Memory B cell (primary cell): Measurements from ENCODE around the gene HNRNPA1L2.
"Not testable (repeated sequence)": the region's sequence is repeated elsewhere in the genome, so short reads cannot be mapped to it uniquely, and the experiment has no call there.

Experiments used
- ATAC-seq: fragments of 150-1000 bp; cut with Tn5 transposase; 2 replicates; pipeline ENCODE4 v1.10.0; 2021; ENCODE audit warnings: low read depth, mild to moderate bottlenecking, moderate library complexity
- DNase-seq, 2 donors: peaks; one replicate each; pipeline ENCODE4 v3.0.0; 2022; ENCODE audit warnings: low spot score in 2 of 2
- H3K27ac Mint-ChIP-seq: one replicate; pipeline ENCODE4 v1.8.0; 2022; ENCODE audit warnings: mild to moderate bottlenecking, moderate library complexity, mixed read lengths
- H3K27me3 Mint-ChIP-seq: one replicate; pipeline ENCODE4 v1.8.0; 2022; ENCODE audit warnings: mixed read lengths
- H3K36me3 Mint-ChIP-seq: one replicate; pipeline ENCODE4 v1.8.0; 2022; ENCODE audit warnings: mild to moderate bottlenecking, mixed read lengths
- H3K4me1 Mint-ChIP-seq: one replicate; pipeline ENCODE4 v1.8.0; 2022; ENCODE audit warnings: mixed read lengths
- H3K4me3 Mint-ChIP-seq: one replicate; pipeline ENCODE4 v1.8.0; 2022; ENCODE audit warnings: mild to moderate bottlenecking, moderate library complexity, mixed read lengths
- H3K9me3 Mint-ChIP-seq: one replicate; pipeline ENCODE4 v1.8.0; 2022; ENCODE audit warnings: mixed read lengths

HNRNPA1L2 gene

GRCh38 chr13:52615134-52615801 lies 27.0 kb upstream of the HNRNPA1L2 start:
- ATAC-seq (no peak), DNase-seq (no peak)
- Mint-ChIP-seq H3K4me3 (peak overlapping the region; percentile 59), H3K4me1 (peaks cover 19% of the 10 kb centered on the region), H3K27ac (no peak overlapping the region), H3K9me3 (no peaks in the 10 kb centered on the region), H3K27me3 (no peaks in the 10 kb centered on the region), H3K36me3 (no peaks in the 10 kb centered on the region)

- peaks cover 19% of the 10 kb centered on the region for H3K4me1 Mint-ChIP-seq
- ATAC-seq (no peak), DNase-seq (no peak)
- no peaks in the 10 kb centered on the region for H3K9me3 Mint-ChIP-seq
- H3K27ac Mint-ChIP-seq: peak overlapping the region; percentile 91
- peak overlapping the region; percentile 99 for H3K4me3 Mint-ChIP-seq
- H3K36me3 Mint-ChIP-seq: no peaks in the 10 kb centered on the region
- H3K27me3 Mint-ChIP-seq: no peaks in the 10 kb centered on the region
Observed at GRCh38 chr13:52615812-52616211, 26.4 kb upstream of the HNRNPA1L2 start.

- peaks cover 24% of the 10 kb centered on the region for H3K4me1 Mint-ChIP-seq
- ATAC-seq (peak; percentile 95), DNase-seq (peak; percentile 82 to 84)
- H3K27me3 Mint-ChIP-seq: no peaks in the 10 kb centered on the region
- H3K36me3 Mint-ChIP-seq: no peaks in the 10 kb centered on the region
- no peaks in the 10 kb centered on the region for H3K9me3 Mint-ChIP-seq
- H3K4me3 Mint-ChIP-seq: peak overlapping the region; percentile 99
- H3K27ac Mint-ChIP-seq: peak overlapping the region; percentile 91
Observed at GRCh38 chr13:52617070-52618060, 24.9 kb upstream of the HNRNPA1L2 start.

GRCh38 chr13:52631083-52631690 lies 11.0 kb upstream of the HNRNPA1L2 start:
- H3K36me3 Mint-ChIP-seq: peaks cover 15% of the 10 kb centered on the region
- not testable (repeated sequence) for H3K4me1 Mint-ChIP-seq, H3K4me3 Mint-ChIP-seq, ATAC-seq, DNase-seq, H3K9me3 Mint-ChIP-seq, H3K27ac Mint-ChIP-seq, H3K27me3 Mint-ChIP-seq

GRCh38 chr13:52638666-52639328 lies 3.4 kb upstream of the HNRNPA1L2 start:
- Mint-ChIP-seq H3K4me3 (no peak overlapping the region), H3K4me1 (peaks cover 3% of the 10 kb centered on the region), H3K36me3 (peaks cover 38% of the 10 kb centered on the region), H3K27me3 (no peaks in the 10 kb centered on the region), H3K9me3 (no peaks in the 10 kb centered on the region), H3K27ac (no peak overlapping the region)
- no peak for DNase-seq
- ATAC-seq: no peak

- ATAC-seq: no peak
- no peak overlapping the region for H3K27ac Mint-ChIP-seq
- no peaks in the 10 kb centered on the region for H3K9me3 Mint-ChIP-seq
- H3K27me3 Mint-ChIP-seq: no peaks in the 10 kb centered on the region
- no peak overlapping the region for H3K4me3 Mint-ChIP-seq
- DNase-seq: no peak
- H3K4me1 Mint-ChIP-seq: peaks cover 3% of the 10 kb centered on the region
- H3K36me3 Mint-ChIP-seq: peaks cover 28% of the 10 kb centered on the region
Observed at GRCh38 chr13:52644108-52644507, 1.9 kb downstream of the HNRNPA1L2 start.

- no peak for DNase-seq
- H3K4me3 Mint-ChIP-seq: no peak overlapping the region
- ATAC-seq: no peak
- peaks cover 7% of the 10 kb centered on the region for H3K4me1 Mint-ChIP-seq
- no peaks in the 10 kb centered on the region for H3K9me3 Mint-ChIP-seq
- peaks cover 11% of the 10 kb centered on the region for H3K36me3 Mint-ChIP-seq
- no peaks in the 10 kb centered on the region for H3K27me3 Mint-ChIP-seq
- H3K27ac Mint-ChIP-seq: peak overlapping the region; percentile 17
Observed at GRCh38 chr13:52646967-52647366, 4.7 kb downstream of the HNRNPA1L2 start.

GRCh38 chr13:52650731-52651130 lies 8.5 kb downstream of the HNRNPA1L2 start:
- H3K4me3 Mint-ChIP-seq: peak overlapping the region; percentile 52
- DNase-seq (no peak), ATAC-seq (no peak)
- no peaks in the 10 kb centered on the region for H3K9me3 Mint-ChIP-seq
- H3K36me3 Mint-ChIP-seq: peaks cover 2% of the 10 kb centered on the region
- no peaks in the 10 kb centered on the region for H3K27me3 Mint-ChIP-seq
- H3K4me1 Mint-ChIP-seq: peaks cover 9% of the 10 kb centered on the region
- no peak overlapping the region for H3K27ac Mint-ChIP-seq

- H3K4me1 Mint-ChIP-seq: peaks cover 9% of the 10 kb centered on the region
- ATAC-seq: no peak
Observed at GRCh38 chr13:52651897-52652195, 9.6 kb downstream of the HNRNPA1L2 start.

GRCh38 chr13:52652196-52652979 lies 10.2 kb downstream of the HNRNPA1L2 start, which contains the start of gene SUGT1:
SUGT1 (plus strand) TSS chr13:52652836; CDS start chr13:52652921, 85 bp downstream.
- Mint-ChIP-seq H3K27ac (no peak within 1 kb of the TSS), H3K36me3 (peaks cover 2% of the 10 kb centered on the region), H3K4me3 (no peak within 1 kb of the TSS), H3K27me3 (no peaks in the 10 kb centered on the region), H3K9me3 (no peaks in the 10 kb centered on the region), H3K4me1 (peaks cover 9% of the 10 kb centered on the region)
- DNase-seq: peak; percentile 92 to 93
- ATAC-seq: peak; percentile 91

More at GRCh38 chr13:52651897-52652195, 9.6 kb downstream of the HNRNPA1L2 start:
- H3K36me3 Mint-ChIP-seq: peaks cover 2% of the 10 kb centered on the region
- no peak for DNase-seq
- H3K9me3 Mint-ChIP-seq: no peaks in the 10 kb centered on the region
- no peak overlapping the region for H3K4me3 Mint-ChIP-seq
- no peaks in the 10 kb centered on the region for H3K27me3 Mint-ChIP-seq
- H3K27ac Mint-ChIP-seq: no peak overlapping the region

GRCh38 chr13:52652980-52653303 lies 10.7 kb downstream of the HNRNPA1L2 start:
- Mint-ChIP-seq H3K36me3 (peaks cover 2% of the 10 kb centered on the region), H3K9me3 (no peaks in the 10 kb centered on the region)
- peak; percentile 14 for ATAC-seq

GRCh38 chr13:52659340-52659739 lies 17.1 kb downstream of the HNRNPA1L2 start:
- no peaks in the 10 kb centered on the region for H3K27me3 Mint-ChIP-seq
- H3K9me3 Mint-ChIP-seq: no peaks in the 10 kb centered on the region
- H3K36me3 Mint-ChIP-seq: peaks cover 8% of the 10 kb centered on the region
- no peak overlapping the region for H3K4me3 Mint-ChIP-seq
- DNase-seq: no peak
- ATAC-seq: no peak
- peak overlapping the region; percentile 19 for H3K27ac Mint-ChIP-seq
- H3K4me1 Mint-ChIP-seq: peaks cover 5% of the 10 kb centered on the region

More at GRCh38 chr13:52652980-52653303, 10.7 kb downstream of the HNRNPA1L2 start:
- peaks cover 9% of the 10 kb centered on the region for H3K4me1 Mint-ChIP-seq
- DNase-seq: no peak
- no peak overlapping the region for H3K4me3 Mint-ChIP-seq
- H3K27me3 Mint-ChIP-seq: no peaks in the 10 kb centered on the region
- H3K27ac Mint-ChIP-seq: no peak overlapping the region

GRCh38 chr13:52664272-52664671 lies 22.0 kb downstream of the HNRNPA1L2 start:
- Mint-ChIP-seq H3K4me3 (no peak overlapping the region), H3K9me3 (no peaks in the 10 kb centered on the region), H3K27me3 (no peaks in the 10 kb centered on the region), H3K4me1 (peaks cover 5% of the 10 kb centered on the region), H3K36me3 (peaks cover 21% of the 10 kb centered on the region), H3K27ac (no peak overlapping the region)
- ATAC-seq (no peak), DNase-seq (no peak)
